Measurements from ENCODE around the gene GBF1. TPM values are rescaled to one million over a fixed set of nuclear protein-coding genes. Genes with fewer than 3 reads are reported as not detected.

GBF1 gene
- total RNA-seq, 4 donors from 2014 or later = 73.4 to 98.5 (median 95.8) TPM

DNA sequence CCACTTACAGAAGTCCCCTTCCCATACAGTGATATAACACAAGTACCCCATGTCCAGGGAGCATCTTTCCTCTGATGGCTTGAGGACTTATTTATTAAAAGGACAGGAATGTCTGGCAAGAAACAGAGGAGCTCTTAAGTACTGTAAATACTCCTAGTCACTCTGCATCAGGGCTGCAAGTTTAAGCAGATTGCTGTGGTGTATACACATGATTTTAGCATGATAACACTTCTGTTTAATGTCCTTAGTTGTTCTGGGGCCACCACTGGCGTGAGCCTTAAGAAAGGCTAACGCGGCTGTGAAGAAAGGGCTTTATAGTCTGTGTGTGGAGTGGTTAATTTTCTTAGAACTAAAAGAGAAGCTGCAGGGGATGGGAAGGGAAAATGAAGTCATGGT lies 65.7 kb downstream of the GBF1 start:
- no peak for DNase-seq
- H3K27ac ChIP-seq = no peak overlapping the region

GRCh38 chr10:102312683-102313082 lies 67.4 kb downstream of the GBF1 start:
- TF ChIP-seq POLR2A (IDR thresholded peaks at IDR 0.05) (no peak), CTCF (IDR thresholded peaks at IDR 0.05) (no peak)

More for the DNA sequence above, 65.7 kb downstream of the GBF1 start:
- Histone ChIP-seq H3K4me3 (no peak overlapping the region), H3K27me3 (no peaks in the 10 kb centered on the region), H3K9me3 (no peaks in the 10 kb centered on the region), H3K36me3 (peaks cover 0 to 16% (median 0%) of the 10 kb centered on the region in 3 donors), H3K4me1 (peaks cover 0 to 12% (median 2%) of the 10 kb centered on the region in 4 donors)
- no peak for TF ChIP-seq CTCF (IDR thresholded peaks at IDR 0.05)
- TF ChIP-seq POLR2A (IDR thresholded peaks at IDR 0.05) = no peak

GRCh38 chr10:102313221-102313896 lies 68.0 kb downstream of the GBF1 start:
- peaks cover 0 to 12% (median 2%) of the 10 kb centered on the region in 4 donors for H3K4me1 ChIP-seq
- no peaks in the 10 kb centered on the region for H3K27me3 ChIP-seq
- DNase-seq = no peak
- H3K36me3 ChIP-seq = peaks cover 0 to 9% (median 0%) of the 10 kb centered on the region in 3 donors
- no peaks in the 10 kb centered on the region for H3K9me3 ChIP-seq
- TF ChIP-seq CTCF (IDR thresholded peaks at IDR 0.05) = no peak
- TF ChIP-seq POLR2A (IDR thresholded peaks at IDR 0.05) = no peak
- H3K27ac ChIP-seq = no peak overlapping the region
- H3K4me3 ChIP-seq = no peak overlapping the region

More at GRCh38 chr10:102312683-102313082, 67.4 kb downstream of the GBF1 start:
- Histone ChIP-seq H3K4me1 (peaks cover 0 to 12% (median 2%) of the 10 kb centered on the region in 4 donors), H3K27ac (no peak overlapping the region), H3K4me3 (no peak overlapping the region), H3K36me3 (peaks cover 0 to 9% (median 0%) of the 10 kb centered on the region in 3 donors), H3K27me3 (no peaks in the 10 kb centered on the region), H3K9me3 (no peaks in the 10 kb centered on the region)
- DNase-seq = no peak

- no peak for DNase-seq
- H3K4me1 ChIP-seq = peaks cover 0 to 12% (median 2%) of the 10 kb centered on the region in 4 donors
- H3K4me3 ChIP-seq = no peak overlapping the region
- TF ChIP-seq CTCF (IDR thresholded peaks at IDR 0.05) (no peak), POLR2A (IDR thresholded peaks at IDR 0.05) (no peak)
- H3K36me3 ChIP-seq = peaks cover 0 to 9% (median 0%) of the 10 kb centered on the region in 3 donors
- no peaks in the 10 kb centered on the region for H3K9me3 ChIP-seq
- no peak overlapping the region for H3K27ac ChIP-seq
- H3K27me3 ChIP-seq = no peaks in the 10 kb centered on the region
Measured at GRCh38 chr10:102314801-102315200, 69.5 kb downstream of the GBF1 start.

DNA sequence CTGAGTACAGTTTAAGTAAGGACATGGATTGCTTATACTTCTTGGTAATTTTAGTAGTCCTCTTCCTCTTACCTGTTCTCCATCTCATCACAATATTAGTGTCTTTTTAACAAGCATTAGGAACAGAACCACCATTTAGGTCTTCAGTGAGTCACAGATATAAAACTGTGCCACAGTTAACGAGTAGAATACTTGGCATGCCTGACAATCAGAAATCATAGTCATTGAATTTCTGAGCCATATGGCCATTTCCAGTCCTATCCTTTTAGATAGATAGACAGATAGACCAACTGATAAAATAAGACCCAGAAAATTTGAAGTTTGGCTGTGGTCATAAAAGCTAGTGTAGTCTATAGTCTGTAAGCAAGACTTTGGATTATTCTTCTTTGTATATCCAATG lies 71.1 kb downstream of the GBF1 start:
- peaks cover 0 to under 1% (median 0%) of the 10 kb centered on the region in 4 donors for H3K4me1 ChIP-seq
- TF ChIP-seq CTCF (IDR thresholded peaks at IDR 0.05) (no peak), POLR2A (IDR thresholded peaks at IDR 0.05) (no peak)
- DNase-seq = no peak
- H3K36me3 ChIP-seq = peaks cover 0 to 9% (median 0%) of the 10 kb centered on the region in 3 donors
- no peaks in the 10 kb centered on the region for H3K9me3 ChIP-seq
- no peak overlapping the region for H3K4me3 ChIP-seq
- H3K27me3 ChIP-seq = no peaks in the 10 kb centered on the region
- no peak overlapping the region for H3K27ac ChIP-seq

Data from Peyer's patch (tissue), 4 donors.